Loucy (cell line): Measurements from ENCODE around the gene KANTR.
"Not testable (repeated sequence)": the region's sequence is repeated elsewhere in the genome, so short reads cannot be mapped to it uniquely, and the experiment has no call there.

Experiments used
- H2AFZ ChIP-seq: fragments of 200-600 bp; sonication (generic); 2 replicates; pipeline ENCODE4 v1.6.0; 2016; ENCODE audit warnings: antibody characterized with exemption, mild to moderate bottlenecking, low read length, moderate library complexity
- H3F3A ChIP-seq: fragments of 200-600 bp; 2 replicates; pipeline ENCODE4 v1.6.0; 2016; ENCODE audit warnings: antibody characterized with exemption, low read depth, mild to moderate bottlenecking
- H3K27me3 ChIP-seq: fragments of 200-600 bp; sonication (generic); 2 replicates; pipeline ENCODE4 v1.6.1; 2014; ENCODE audit warnings: low read length, mild to moderate bottlenecking; ENCODE audit not compliant: insufficient read depth, poor library complexity, severe bottlenecking
- H3K36me3 ChIP-seq: fragments of 200-600 bp; sonication (generic); 2 replicates; pipeline ENCODE4 v1.6.1; 2016; ENCODE audit warnings: low read length; ENCODE audit not compliant: insufficient read depth
- H3K4me1 ChIP-seq: fragments of 200-600 bp; sonication (generic); 2 replicates; pipeline ENCODE4 v1.5.1; 2014; ENCODE audit warnings: low read length, mild to moderate bottlenecking; ENCODE audit not compliant: insufficient read depth, poor library complexity, severe bottlenecking
- H3K4me2 ChIP-seq: fragments of 200-600 bp; sonication (generic); 2 replicates; pipeline ENCODE4 v1.6.0; 2014; ENCODE audit warnings: antibody characterized with exemption, low read length, low read depth, mild to moderate bottlenecking; ENCODE audit not compliant: poor library complexity, severe bottlenecking
- H3K4me3 ChIP-seq: fragments of 200-600 bp; sonication (generic); 2 replicates; pipeline ENCODE4 v1.5.1; 2014; ENCODE audit warnings: low read length, mild to moderate bottlenecking, mixed read lengths; ENCODE audit not compliant: poor library complexity, severe bottlenecking
- H3K79me2 ChIP-seq: fragments of 200-600 bp; sonication (generic); 2 replicates; pipeline ENCODE4 v1.6.1; 2014; ENCODE audit warnings: low read length; ENCODE audit not compliant: insufficient read depth
- H3K9ac ChIP-seq: fragments of 200-600 bp; sonication (generic); 2 replicates; pipeline ENCODE4 v1.6.0; 2014; ENCODE audit warnings: mild to moderate bottlenecking, low read depth, low read length, moderate library complexity; ENCODE audit not compliant: poor library complexity, severe bottlenecking
- H3K9me2 ChIP-seq: fragments of 200-600 bp; sonication (generic); replicated peaks from 2 replicates; pipeline ENCODE4 v1.6.1; 2016; ENCODE audit warnings: low read depth, low read length, mixed read lengths
- H3K9me3 ChIP-seq: fragments of 200-600 bp; sonication (generic); 2 replicates; pipeline ENCODE4 v1.6.1; 2014; ENCODE audit warnings: mild to moderate bottlenecking, antibody characterized with exemption, low read length, low read depth; ENCODE audit not compliant: insufficient read depth
- H4K20me1 ChIP-seq: fragments of 200-600 bp; sonication (generic); 2 replicates; pipeline ENCODE4 v1.6.0; 2014; ENCODE audit warnings: antibody characterized with exemption, low read length, mild to moderate bottlenecking; ENCODE audit not compliant: insufficient read depth, poor library complexity, severe bottlenecking
- CTCF ChIP-seq: fragments of 200-600 bp; sonication (generic); conservative IDR thresholded peaks from 2 replicates; pipeline ENCODE4 v1.5.1; 2014; ENCODE audit warnings: mild to moderate bottlenecking, antibody characterized with exemption, low read length
- EZH2phosphoT487 ChIP-seq: fragments of 200-600 bp; IDR thresholded peaks from 2 replicates; pipeline ENCODE4 v1.6.1; 2018; ENCODE audit warnings: antibody characterized with exemption, mild to moderate bottlenecking, moderate library complexity, borderline replicate concordance

KANTR gene

GRCh38 chrX:53160297-53160983, 66.5 kb downstream of the KANTR start:
- TF ChIP-seq CTCF: no peak
- Histone ChIP-seq H3F3A (no peaks in the 10 kb centered on the region), H3K27me3 (no peaks in the 10 kb centered on the region), H3K36me3 (no peaks in the 10 kb centered on the region), H3K9me3 (no peaks in the 10 kb centered on the region), H4K20me1 (no peaks in the 10 kb centered on the region), H3K4me3 (no peak overlapping the region), H3K9ac (no peak overlapping the region), H3K79me2 (no peaks in the 10 kb centered on the region), H3K4me1 (no peaks in the 10 kb centered on the region), H2AFZ (no peak overlapping the region), H3K4me2 (no peak overlapping the region), H3K9me2 (no peaks in the 10 kb centered on the region)

GRCh38 chrX:53163436-53163835, 69.5 kb downstream of the KANTR start:
- Histone ChIP-seq H2AFZ (no peak overlapping the region), H4K20me1 (no peaks in the 10 kb centered on the region), H3K27me3 (no peaks in the 10 kb centered on the region), H3K9me3 (no peaks in the 10 kb centered on the region), H3K9me2 (no peaks in the 10 kb centered on the region), H3K79me2 (no peaks in the 10 kb centered on the region), H3K4me2 (no peak overlapping the region), H3K36me3 (no peaks in the 10 kb centered on the region), H3K4me1 (no peaks in the 10 kb centered on the region), H3K9ac (no peak overlapping the region), H3F3A (no peaks in the 10 kb centered on the region), H3K4me3 (no peak overlapping the region)
- TF ChIP-seq EZH2phosphoT487: no peak
- TF ChIP-seq CTCF: no peak

- not testable (repeated sequence) for H4K20me1 ChIP-seq, H3K36me3 ChIP-seq, H3K9ac ChIP-seq, H3K27me3 ChIP-seq, H2AFZ ChIP-seq, H3K9me3 ChIP-seq, H3K4me1 ChIP-seq, H3K9me2 ChIP-seq, H3K4me3 ChIP-seq, H3K4me2 ChIP-seq, H3K79me2 ChIP-seq, H3F3A ChIP-seq
Measured at GRCh38 chrX:53164566-53164965, 70.6 kb downstream of the KANTR start.

- Histone ChIP-seq H3K4me2 (no peak overlapping the region), H3K9me2 (no peaks in the 10 kb centered on the region), H4K20me1 (no peaks in the 10 kb centered on the region), H3K4me3 (no peak overlapping the region), H3K79me2 (no peaks in the 10 kb centered on the region), H3K9ac (no peak overlapping the region), H3K4me1 (no peaks in the 10 kb centered on the region), H3F3A (no peaks in the 10 kb centered on the region), H3K9me3 (no peaks in the 10 kb centered on the region), H3K27me3 (no peaks in the 10 kb centered on the region), H3K36me3 (no peaks in the 10 kb centered on the region), H2AFZ (no peak overlapping the region)
- TF ChIP-seq CTCF (no peak), EZH2phosphoT487 (no peak)
Measured at GRCh38 chrX:53166103-53166502, 72.2 kb downstream of the KANTR start.
